ENCODE measurements around the gene TTLL10. TPM values are rescaled to one million over a fixed set of nuclear protein-coding genes. Genes with fewer than 3 reads are reported as not detected.

Gene TTLL10
- total and polyA plus RNA-seq, 2 donors: 0.08 TPM; not detected in 1

DNA sequence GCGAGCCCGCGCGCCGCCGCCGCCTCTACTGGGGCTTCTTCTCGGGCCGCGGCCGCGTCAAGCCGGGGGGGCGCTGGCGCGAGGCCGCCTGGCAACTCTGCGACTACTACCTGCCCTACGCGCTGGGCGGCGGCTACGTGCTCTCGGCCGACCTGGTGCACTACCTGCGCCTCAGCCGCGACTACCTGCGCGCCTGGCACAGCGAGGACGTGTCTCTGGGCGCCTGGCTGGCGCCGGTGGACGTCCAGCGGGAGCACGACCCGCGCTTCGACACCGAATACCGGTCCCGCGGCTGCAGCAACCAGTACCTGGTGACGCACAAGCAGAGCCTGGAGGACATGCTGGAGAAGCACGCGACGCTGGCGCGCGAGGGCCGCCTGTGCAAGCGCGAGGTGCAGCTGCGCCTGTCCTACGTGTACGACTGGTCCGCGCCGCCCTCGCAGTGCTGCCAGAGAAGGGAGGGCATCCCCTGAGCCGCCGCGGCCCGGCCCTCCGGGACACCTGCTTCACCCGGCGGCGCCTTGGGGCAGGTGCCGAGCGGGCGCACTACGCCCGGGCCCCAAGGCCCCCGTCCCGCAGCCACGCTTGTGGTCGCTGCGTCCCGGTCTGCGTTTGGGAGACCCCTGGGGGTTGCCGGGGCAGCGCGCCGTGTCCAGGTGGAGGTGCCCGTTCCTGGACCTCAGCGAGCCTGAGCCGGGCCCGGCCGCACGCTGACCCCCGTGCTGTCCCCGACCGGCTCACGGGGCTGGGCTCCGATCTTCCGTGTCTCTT is 59.3 kb downstream of the TTLL10 start:
- Histone ChIP-seq H3K4me3 (ENCODE audit: low read depth, low read length) (peak overlapping the region; percentile 44), H3K27ac (ENCODE audit: low read depth) (no peak overlapping the region), H3K36me3 (ENCODE audit: insufficient read depth) (no peaks in the 10 kb centered on the region), H3K4me1 (ENCODE audit: insufficient read depth) (no peaks in the 10 kb centered on the region)
- 80% methylated on average over 98 of the region's 98 CpGs for WGBS
- DNase-seq (ENCODE audit: extremely low spot score): no peak

DNA sequence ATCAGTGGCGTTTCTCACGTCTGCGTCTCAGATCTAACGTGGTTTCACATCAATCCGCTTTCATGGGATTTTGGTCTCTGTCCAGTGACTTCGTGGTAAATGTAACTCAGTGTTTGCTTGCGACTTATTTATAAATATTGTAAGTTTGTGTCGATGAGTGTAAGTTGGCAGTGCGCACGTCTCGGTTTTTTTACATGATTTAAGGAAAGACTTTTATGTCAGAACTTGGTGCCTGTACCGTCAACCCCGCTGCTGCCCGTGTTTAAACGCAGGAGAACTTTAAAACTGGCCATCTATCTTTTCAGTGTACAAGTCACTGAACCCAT is 59.9 kb downstream of the TTLL10 start:
- WGBS: 96% methylated on average over 15 of the region's 15 CpGs
- no peaks in the 10 kb centered on the region for H3K4me1 ChIP-seq (ENCODE audit: insufficient read depth)
- no peak overlapping the region for H3K4me3 ChIP-seq (ENCODE audit: low read depth, low read length)
- H3K36me3 ChIP-seq (ENCODE audit: insufficient read depth): no peaks in the 10 kb centered on the region
- no peak for DNase-seq (ENCODE audit: extremely low spot score)
- no peak overlapping the region for H3K27ac ChIP-seq (ENCODE audit: low read depth)

DNA sequence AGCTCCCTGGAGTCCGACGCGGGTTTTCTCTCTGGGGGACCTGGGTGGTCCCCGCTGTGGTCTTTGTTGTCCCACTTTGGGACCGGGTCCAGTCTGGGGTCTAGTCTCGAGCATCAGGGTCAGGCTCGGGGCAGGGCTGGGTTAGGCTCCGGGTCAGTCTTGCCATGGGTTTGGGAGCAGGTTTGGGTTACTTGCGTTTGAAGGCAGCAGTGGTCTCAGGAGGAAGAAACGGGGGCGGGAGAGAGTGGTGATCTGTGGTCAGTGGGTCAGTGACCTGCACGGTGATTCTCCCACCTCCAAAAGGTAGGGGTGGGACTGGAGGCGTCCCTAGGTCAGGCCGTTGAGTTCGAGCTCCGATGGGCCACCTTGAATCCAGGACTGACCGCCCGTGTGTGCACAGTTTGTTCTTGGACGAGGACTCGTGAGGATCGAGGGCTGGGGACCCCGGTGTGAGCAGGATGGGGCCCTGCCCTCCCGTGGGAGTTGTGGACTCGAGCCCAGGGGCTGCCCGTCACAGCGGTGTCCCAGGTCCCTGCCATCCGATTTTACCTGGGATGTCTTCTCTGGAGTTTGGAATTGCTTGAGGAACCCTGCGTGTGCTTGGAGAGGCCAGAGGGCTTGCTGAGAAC is 60.6 kb downstream of the TTLL10 start:
- Histone ChIP-seq H3K27ac (ENCODE audit: low read depth) (no peak overlapping the region), H3K36me3 (ENCODE audit: insufficient read depth) (no peaks in the 10 kb centered on the region), H3K4me3 (ENCODE audit: low read depth, low read length) (no peak overlapping the region), H3K4me1 (ENCODE audit: insufficient read depth) (no peaks in the 10 kb centered on the region)
- 94% methylated on average over 28 of the region's 28 CpGs for WGBS
- DNase-seq (ENCODE audit: extremely low spot score): no peak

DNA sequence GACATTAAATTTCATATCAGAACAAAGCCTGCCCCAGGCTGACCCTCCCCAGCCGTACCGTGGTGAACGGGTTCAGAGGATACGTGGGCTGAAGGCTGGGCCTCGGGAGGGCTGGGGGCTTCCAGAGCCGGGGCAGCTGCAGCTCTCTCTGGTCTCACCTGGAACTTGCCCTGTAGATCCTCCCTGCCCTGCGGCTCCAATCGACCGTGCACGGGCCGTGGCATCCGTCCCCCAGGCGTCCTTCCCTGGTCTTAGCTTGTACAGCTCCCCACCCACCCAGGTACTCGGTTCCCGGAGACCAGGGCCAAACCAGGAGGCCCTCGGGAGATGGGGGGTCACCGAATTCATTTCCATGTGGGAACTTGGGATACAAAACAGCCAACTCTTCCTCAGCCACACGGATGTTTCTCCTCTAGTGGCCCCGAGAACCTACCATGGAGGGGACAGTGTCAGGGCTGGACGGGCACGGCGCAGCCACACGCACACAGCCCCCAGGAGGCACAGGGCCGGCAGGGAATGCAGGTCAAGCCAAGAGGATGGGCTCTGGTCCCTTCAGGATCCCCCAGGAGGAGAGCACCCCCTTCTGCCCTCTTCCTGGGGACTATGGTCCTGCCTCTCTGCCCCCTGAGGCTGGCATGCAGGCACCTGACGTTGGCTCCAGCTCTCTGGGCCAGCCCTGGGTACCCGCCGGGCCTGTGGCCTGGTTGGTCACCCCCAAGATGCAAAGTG is 61.5 kb downstream of the TTLL10 start:
- Histone ChIP-seq H3K36me3 (ENCODE audit: insufficient read depth) (no peaks in the 10 kb centered on the region), H3K27ac (ENCODE audit: low read depth) (no peak overlapping the region), H3K4me3 (ENCODE audit: low read depth, low read length) (no peak overlapping the region), H3K4me1 (ENCODE audit: insufficient read depth) (no peaks in the 10 kb centered on the region)
- WGBS: 90% methylated on average over 27 of the region's 27 CpGs
- no peak for DNase-seq (ENCODE audit: extremely low spot score)

DNA sequence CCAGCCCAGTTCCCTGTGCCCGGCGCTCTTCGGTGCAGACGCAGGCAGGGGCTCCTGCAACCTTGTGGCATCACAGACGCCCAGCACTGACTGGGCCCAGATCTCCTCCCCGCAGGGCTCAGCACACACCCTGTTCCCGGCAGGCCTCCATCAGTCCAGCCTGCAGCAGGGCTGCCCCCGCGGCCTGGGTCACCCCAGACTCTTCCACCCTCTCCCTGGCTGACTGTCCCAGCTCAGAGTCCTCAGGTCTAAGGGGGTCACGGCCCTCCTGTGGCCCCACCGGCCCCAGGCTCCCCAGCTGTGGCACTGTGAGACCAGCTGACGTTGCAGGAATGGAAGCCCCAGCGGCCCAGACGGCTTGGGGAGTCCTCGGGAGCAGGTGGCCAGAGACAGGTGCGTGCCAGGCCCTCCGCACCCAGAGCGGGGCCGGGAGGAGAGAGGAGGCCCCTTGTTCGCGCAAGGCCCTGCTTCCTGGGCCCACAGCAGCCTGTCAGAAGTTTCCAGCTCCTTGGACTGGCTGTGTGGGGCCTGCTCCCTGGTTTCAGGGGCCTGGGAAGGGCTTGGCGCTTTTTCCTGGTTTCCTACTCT is 62.6 kb downstream of the TTLL10 start:
- H3K4me1 ChIP-seq (ENCODE audit: insufficient read depth): no peaks in the 10 kb centered on the region
- H3K36me3 ChIP-seq (ENCODE audit: insufficient read depth): no peaks in the 10 kb centered on the region
- no peak overlapping the region for H3K27ac ChIP-seq (ENCODE audit: low read depth)
- DNase-seq (ENCODE audit: extremely low spot score): no peak
- 78% methylated on average over 22 of the region's 22 CpGs for WGBS
- no peak overlapping the region for H3K4me3 ChIP-seq (ENCODE audit: low read depth, low read length)

DNA sequence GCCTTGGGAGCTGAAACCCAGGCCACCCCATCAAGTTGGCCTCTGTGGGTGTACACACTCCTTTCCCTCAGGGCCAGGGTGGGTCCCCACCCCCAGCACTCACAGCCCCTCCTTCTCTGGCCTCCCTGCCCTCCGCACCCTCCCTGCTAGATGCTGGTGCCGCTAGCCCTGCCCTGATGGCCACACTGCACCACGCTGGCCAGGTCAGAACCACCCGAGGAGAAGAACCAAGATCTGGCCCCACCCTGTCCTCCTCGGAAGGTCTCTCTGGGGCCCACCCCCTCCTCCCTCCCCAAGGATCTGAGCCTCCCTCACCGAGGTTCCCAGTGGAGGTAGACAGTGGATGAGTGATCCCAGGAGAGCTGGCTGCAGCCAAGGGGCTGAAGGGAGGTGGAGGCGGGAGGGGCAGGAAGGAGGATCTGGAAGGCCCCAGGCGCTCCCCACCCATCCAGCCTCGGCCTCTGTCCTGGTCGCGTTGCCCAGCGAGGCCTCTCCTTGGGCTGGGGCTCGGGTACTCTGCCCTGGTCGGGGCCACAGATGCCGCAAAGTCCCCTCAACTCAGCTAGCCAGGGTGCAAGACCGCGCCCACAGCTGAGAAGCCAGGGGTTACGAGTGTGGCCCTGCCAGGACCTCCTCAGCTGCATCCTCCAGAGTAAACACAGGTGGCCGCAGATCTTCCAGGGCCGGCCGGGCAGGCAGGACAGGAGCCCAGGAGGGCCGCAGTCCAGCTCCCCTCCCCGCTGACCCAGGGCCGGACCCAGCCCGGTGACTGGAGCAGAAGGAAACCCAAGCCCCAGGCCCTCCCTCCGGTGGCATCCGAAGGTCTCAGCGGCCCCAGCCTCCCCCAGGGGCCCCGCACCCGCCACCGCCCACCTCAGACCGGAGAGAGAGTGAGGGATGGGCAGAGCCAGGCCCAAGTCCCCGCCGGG is 63.5 kb downstream of the TTLL10 start:
- Histone ChIP-seq H3K27ac (ENCODE audit: low read depth) (no peak overlapping the region), H3K36me3 (ENCODE audit: insufficient read depth) (no peaks in the 10 kb centered on the region), H3K4me3 (ENCODE audit: low read depth, low read length) (no peak overlapping the region), H3K4me1 (ENCODE audit: insufficient read depth) (no peaks in the 10 kb centered on the region)
- DNase-seq (ENCODE audit: extremely low spot score): no peak
- 30% methylated on average over 34 of the region's 34 CpGs for WGBS

DNA sequence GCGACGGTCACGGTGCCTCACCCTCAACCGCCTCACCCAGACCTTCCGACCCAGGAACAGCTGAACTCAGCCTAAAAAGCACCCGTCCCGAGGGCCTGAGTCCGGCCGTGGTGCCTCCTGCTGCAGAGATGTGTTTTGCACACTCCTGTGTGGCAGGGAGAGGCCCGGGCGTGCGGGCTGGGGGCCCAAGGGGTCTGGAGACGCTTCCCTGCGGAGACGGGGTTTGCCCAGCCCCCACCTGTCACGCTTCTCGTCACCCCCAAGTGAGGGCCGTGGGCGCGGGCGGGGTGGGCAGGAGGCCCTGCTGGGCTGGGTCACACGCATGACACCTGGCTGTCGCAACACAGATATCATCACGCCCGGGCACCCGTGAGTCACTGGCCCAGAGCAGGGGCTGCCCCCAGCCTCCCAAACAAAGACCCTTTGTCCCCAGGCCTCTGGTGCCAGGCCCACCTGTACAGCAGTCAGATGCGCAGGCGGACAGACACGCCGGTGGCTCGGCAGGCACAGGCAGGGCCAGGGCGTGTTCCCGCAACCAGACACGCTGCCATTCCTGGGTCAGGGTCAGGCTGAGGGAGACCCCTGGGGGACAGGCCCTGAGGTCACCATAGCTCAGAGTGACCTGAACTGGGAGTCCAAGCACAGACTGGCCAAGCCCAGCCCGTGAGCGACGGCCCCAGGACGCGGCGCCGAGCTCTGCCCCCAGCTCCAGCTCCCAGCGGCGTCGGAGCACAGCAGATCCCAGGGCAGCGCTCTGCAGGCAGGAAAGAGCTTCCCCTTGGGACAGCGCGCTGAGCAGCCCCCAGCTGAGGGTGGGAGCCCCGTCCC is 64.4 kb downstream of the TTLL10 start:
- Histone ChIP-seq H3K4me3 (ENCODE audit: low read depth, low read length) (no peak overlapping the region), H3K36me3 (ENCODE audit: insufficient read depth) (no peaks in the 10 kb centered on the region), H3K27ac (ENCODE audit: low read depth) (no peak overlapping the region), H3K4me1 (ENCODE audit: insufficient read depth) (no peaks in the 10 kb centered on the region)
- 51% methylated on average over 48 of the region's 48 CpGs for WGBS
- DNase-seq (ENCODE audit: extremely low spot score): no peak

DNA sequence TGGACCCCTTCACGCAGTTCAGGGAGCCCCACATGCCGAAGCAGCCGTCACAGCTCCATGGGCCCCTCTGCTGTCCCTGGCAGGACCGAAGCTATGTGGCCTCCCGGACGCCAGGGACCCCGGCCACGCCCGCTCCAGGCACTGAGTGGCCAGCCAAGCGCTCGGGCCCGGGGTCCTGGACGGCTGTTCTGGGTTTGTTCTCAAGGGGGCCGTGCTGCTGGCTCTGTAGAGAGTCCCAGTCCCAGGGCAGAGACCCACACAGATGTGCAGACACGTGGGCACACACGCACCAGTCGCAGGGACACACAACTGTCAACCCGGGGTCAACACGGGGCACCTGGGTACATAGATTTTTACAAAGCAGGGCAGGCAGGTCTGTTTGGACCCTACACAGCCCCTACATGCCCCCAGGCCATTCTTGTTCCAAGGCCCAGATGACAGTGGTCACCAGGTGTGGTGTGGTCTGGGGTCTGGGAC is 65.1 kb downstream of the TTLL10 start:
- H3K36me3 ChIP-seq (ENCODE audit: insufficient read depth): no peaks in the 10 kb centered on the region
- no peak overlapping the region for H3K27ac ChIP-seq (ENCODE audit: low read depth)
- WGBS: 65% methylated on average over 19 of the region's 19 CpGs
- no peaks in the 10 kb centered on the region for H3K4me1 ChIP-seq (ENCODE audit: insufficient read depth)
- H3K4me3 ChIP-seq (ENCODE audit: low read depth, low read length): no peak overlapping the region
- no peak for DNase-seq (ENCODE audit: extremely low spot score)

DNA sequence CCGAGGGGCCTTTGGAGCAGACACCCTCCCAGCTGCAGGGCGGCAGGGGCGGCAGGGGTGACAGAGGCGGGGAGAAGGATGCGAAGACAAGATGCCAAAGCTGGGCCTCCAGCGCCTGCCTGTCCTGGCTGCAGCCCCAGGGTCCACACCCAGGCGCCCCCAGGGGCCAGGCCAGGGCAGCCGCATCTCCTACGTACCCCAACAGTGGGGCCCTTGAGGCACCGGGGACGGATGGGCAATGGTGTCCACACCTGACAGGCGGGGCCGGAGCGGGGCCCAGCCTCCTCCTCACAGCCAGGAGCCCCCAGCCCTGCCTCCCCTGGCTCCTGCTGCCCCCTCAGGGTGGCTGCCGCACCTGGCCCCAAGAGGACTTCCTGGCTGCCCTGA is 65.5 kb downstream of the TTLL10 start:
- no peak overlapping the region for H3K27ac ChIP-seq (ENCODE audit: low read depth)
- DNase-seq (ENCODE audit: extremely low spot score): no peak
- H3K4me3 ChIP-seq (ENCODE audit: low read depth, low read length): no peak overlapping the region
- no peaks in the 10 kb centered on the region for H3K36me3 ChIP-seq (ENCODE audit: insufficient read depth)
- 54% methylated on average over 15 of the region's 15 CpGs for WGBS
- H3K4me1 ChIP-seq (ENCODE audit: insufficient read depth): no peaks in the 10 kb centered on the region

DNA sequence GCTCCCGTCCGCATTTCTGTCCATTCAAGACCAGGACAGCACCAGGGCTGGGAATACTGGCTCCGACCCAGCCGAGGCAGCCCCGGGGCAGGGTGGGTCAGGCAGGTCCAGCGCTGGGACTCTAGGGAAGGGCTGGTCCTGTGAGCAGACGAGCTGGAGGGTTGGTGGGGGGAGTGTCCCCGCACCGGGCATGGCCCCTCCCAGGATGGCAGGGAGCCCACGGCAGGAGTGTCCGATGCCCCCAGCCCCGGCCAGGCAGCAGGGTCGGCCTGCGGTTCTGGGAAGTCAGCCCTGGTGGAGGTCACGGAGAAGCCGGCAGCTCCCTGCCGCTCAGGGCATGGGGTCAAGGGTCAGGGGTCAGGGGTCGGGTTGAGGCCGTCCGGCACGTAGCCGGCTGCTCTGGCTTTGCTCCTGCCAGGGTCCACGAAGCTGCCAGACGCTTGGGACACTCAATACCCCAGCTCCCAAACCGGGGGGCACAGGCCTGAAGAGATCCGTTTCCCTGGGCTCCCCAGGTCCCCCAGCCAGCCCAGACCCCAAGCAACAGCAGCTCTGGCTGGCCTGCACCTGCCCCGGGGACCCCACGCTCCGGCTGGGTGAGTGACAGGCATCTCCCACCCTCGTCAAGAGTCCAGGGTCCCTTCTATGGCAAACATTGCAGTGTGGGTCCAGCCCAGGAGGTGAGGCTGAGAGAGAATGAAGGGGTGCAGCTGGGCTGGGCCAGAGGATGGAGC is 66.1 kb downstream of the TTLL10 start:
- no peak overlapping the region for H3K4me3 ChIP-seq (ENCODE audit: low read depth, low read length)
- H3K36me3 ChIP-seq (ENCODE audit: insufficient read depth): no peaks in the 10 kb centered on the region
- 32% methylated on average over 30 of the region's 30 CpGs for WGBS

DNA sequence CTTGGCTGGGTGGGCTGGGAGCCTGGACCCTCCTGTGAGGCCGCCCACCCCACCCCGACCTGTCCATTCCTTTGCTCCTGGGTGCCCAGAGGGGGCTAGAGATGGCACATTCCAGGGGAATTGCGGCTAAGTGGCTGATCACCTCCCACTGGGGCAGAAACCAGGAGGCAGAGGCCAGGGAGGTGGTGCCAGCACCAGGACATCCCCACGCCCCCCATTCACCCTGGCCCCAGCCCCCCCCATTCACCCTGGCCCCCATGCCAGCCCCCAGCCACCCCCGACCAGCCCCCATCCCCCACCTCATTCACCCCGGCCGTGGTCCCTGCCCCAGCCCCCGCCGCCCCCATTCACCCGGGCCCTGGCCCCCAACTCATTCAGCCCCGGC is 66.7 kb downstream of the TTLL10 start:
- H3K27ac ChIP-seq (ENCODE audit: low read depth): no peak overlapping the region
- H3K4me1 ChIP-seq (ENCODE audit: insufficient read depth): no peaks in the 10 kb centered on the region
- no peak for DNase-seq (ENCODE audit: extremely low spot score)
- WGBS: 57% methylated on average over 11 of the region's 11 CpGs
- no peak overlapping the region for H3K4me3 ChIP-seq (ENCODE audit: low read depth, low read length)
- no peaks in the 10 kb centered on the region for H3K36me3 ChIP-seq (ENCODE audit: insufficient read depth)

More for the DNA sequence above, 66.1 kb downstream of the TTLL10 start:
- Histone ChIP-seq H3K27ac (ENCODE audit: low read depth) (no peak overlapping the region), H3K4me1 (ENCODE audit: insufficient read depth) (no peaks in the 10 kb centered on the region)
- no peak for DNase-seq (ENCODE audit: extremely low spot score)

All from urinary bladder (tissue), 4 donors.